ENCODE results near the gene GDPD4. TPM values are rescaled to one million over a fixed set of nuclear protein-coding genes. Genes with fewer than 3 reads are reported as not detected.

The GDPD4 gene
- total RNA-seq, 2 donors from 2014 or later, result not detected

DNA sequence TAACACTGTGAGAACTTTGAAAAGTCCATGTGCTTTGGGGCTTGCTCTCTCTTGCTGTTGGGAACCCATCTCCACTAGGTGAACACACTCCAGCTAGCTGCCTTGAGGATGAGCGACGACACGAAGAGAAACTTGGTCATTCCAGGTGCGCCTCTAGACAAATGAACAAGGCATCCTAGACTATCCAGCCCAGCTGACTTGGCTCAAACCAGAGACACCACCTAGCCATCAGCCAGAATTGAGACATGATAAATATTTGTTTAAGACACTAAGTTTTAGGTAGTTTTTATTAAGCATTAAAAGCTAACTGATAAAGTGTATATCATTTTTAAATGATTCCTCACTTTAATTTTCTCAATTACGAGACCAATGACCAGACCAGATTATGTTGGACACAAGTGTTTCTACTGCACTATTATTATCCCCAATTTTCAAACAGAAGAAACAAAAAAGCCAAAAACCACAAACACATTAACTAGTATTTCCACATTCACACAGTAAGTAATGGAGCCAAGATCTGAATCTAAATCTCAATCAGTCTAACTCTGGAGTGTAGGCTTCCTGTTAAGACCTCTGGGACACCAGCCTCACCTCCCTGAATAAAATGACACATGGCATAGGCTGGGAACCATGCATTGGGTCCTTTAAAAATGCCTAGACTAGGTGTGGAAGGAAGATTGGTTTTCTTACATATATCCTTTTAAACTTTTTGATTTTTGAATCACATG is 70.4 kb downstream of the GDPD4 start:
- Histone ChIP-seq H3K4me3 (ENCODE audit: low read length) (no peak overlapping the region), H3K4me1 (ENCODE audit: control insufficient read depth, insufficient read depth, low read length) (no peaks in the 10 kb centered on the region), H3K27ac (ENCODE audit: low read depth, low read length) (no peak overlapping the region), H3K9me3 (ENCODE audit: control insufficient read depth, low read length) (no peaks in the 10 kb centered on the region), H3K36me3 (ENCODE audit: control insufficient read depth, insufficient read depth, low read length) (no peaks in the 10 kb centered on the region), H3K27me3 (ENCODE audit: control insufficient read depth, insufficient read depth, low read length, poor library complexity, severe bottlenecking) (no peaks in the 10 kb centered on the region), H3K9ac (ENCODE audit: extremely low read depth, low read length, poor library complexity, severe bottlenecking) (no peak overlapping the region)
- WGBS, 2 experiments (ENCODE audit: insufficient coverage in 1 of 2, insufficient read length in 1 of 2), result 67 to 94% methylated on average over 1 to 5 of the region's 5 CpGs
- H3K36me3 Mint-ChIP-seq (ENCODE audit: low read depth), result no peaks in the 10 kb centered on the region
- H3K4me1 Mint-ChIP-seq, result peaks cover 8% of the 10 kb centered on the region
- no peaks in the 10 kb centered on the region for H3K9me3 Mint-ChIP-seq
- no peak for DNase-seq
- TF ChIP-seq CTCF (conservative IDR thresholded peaks at IDR 0.05), result no peak
- H3K4me3 Mint-ChIP-seq, result no peak overlapping the region
- no peaks in the 10 kb centered on the region for H3K27me3 Mint-ChIP-seq (ENCODE audit: insufficient read depth)
- no peak overlapping the region for H3K27ac Mint-ChIP-seq

- no peak overlapping the region for H3K27ac ChIP-seq (ENCODE audit: low read depth, low read length)
- Mint-ChIP-seq H3K9me3 (peaks cover 6% of the 10 kb centered on the region), H3K27me3 (ENCODE audit: insufficient read depth) (peaks cover 9% of the 10 kb centered on the region), H3K4me1 (no peaks in the 10 kb centered on the region), H3K4me3 (no peak overlapping the region), H3K27ac (no peak overlapping the region), H3K36me3 (ENCODE audit: low read depth) (no peaks in the 10 kb centered on the region)
- DNase-seq, result no peak
- no peak overlapping the region for H3K4me3 ChIP-seq (ENCODE audit: low read length)
- no peak overlapping the region for H3K9ac ChIP-seq (ENCODE audit: extremely low read depth, low read length, poor library complexity, severe bottlenecking)
- no peaks in the 10 kb centered on the region for H3K9me3 ChIP-seq (ENCODE audit: control insufficient read depth, low read length)
- H3K4me1 ChIP-seq (ENCODE audit: control insufficient read depth, insufficient read depth, low read length), result no peaks in the 10 kb centered on the region
- H3K27me3 ChIP-seq (ENCODE audit: control insufficient read depth, insufficient read depth, low read length, poor library complexity, severe bottlenecking), result no peaks in the 10 kb centered on the region
- 81 to 84% methylated on average over 8 to 9 of the region's 9 CpGs for WGBS, 2 experiments (ENCODE audit: insufficient coverage in 1 of 2, insufficient read length in 1 of 2)
- no peak for TF ChIP-seq CTCF (conservative IDR thresholded peaks at IDR 0.05)
- no peaks in the 10 kb centered on the region for H3K36me3 ChIP-seq (ENCODE audit: control insufficient read depth, insufficient read depth, low read length)
These were observed 77.7 kb downstream of the GDPD4 start for GRCh38 chr11:77223797-77224196.

GRCh38 chr11:77217156-77217555 is 84.3 kb downstream of the GDPD4 start:
- TF ChIP-seq CTCF (conservative IDR thresholded peaks at IDR 0.05), result no peak
- H3K4me1 Mint-ChIP-seq, result peaks cover 3% of the 10 kb centered on the region
- peaks cover 6% of the 10 kb centered on the region for H3K9me3 Mint-ChIP-seq
- no peak overlapping the region for H3K4me3 Mint-ChIP-seq
- 87% methylated on average over 2 of the region's 2 CpGs; no CpG with 5 or more reads in 1 of the 2 experiments for WGBS, 2 experiments (ENCODE audit: insufficient coverage in 1 of 2, insufficient read length in 1 of 2)
- Histone ChIP-seq H3K4me3 (ENCODE audit: low read length) (no peak overlapping the region), H3K27ac (ENCODE audit: low read depth, low read length) (no peak overlapping the region), H3K9me3 (ENCODE audit: control insufficient read depth, low read length) (no peaks in the 10 kb centered on the region), H3K4me1 (ENCODE audit: control insufficient read depth, insufficient read depth, low read length) (no peaks in the 10 kb centered on the region), H3K36me3 (ENCODE audit: control insufficient read depth, insufficient read depth, low read length) (no peaks in the 10 kb centered on the region), H3K27me3 (ENCODE audit: control insufficient read depth, insufficient read depth, low read length, poor library complexity, severe bottlenecking) (no peaks in the 10 kb centered on the region), H3K9ac (ENCODE audit: extremely low read depth, low read length, poor library complexity, severe bottlenecking) (no peak overlapping the region)
- no peaks in the 10 kb centered on the region for H3K36me3 Mint-ChIP-seq (ENCODE audit: low read depth)
- no peak for DNase-seq
- H3K27ac Mint-ChIP-seq, result no peak overlapping the region
- peaks cover 8% of the 10 kb centered on the region for H3K27me3 Mint-ChIP-seq (ENCODE audit: insufficient read depth)
